GM13976 (cell line): Measurements from ENCODE around the gene C5orf58.

Source experiments
- DNase-seq: peaks from one replicate; pipeline ENCODE4 v3.0.0; 2012; ENCODE audit warnings: low spot score
- CTCF ChIP-seq: IDR thresholded peaks from 2 replicates; pipeline ENCODE4 v1.5.1; 2012; ENCODE audit warnings: borderline replicate concordance, mild to moderate bottlenecking; ENCODE audit not compliant: insufficient read depth; ENCODE audit errors: extremely low read depth, missing control alignments, control extremely low read depth
- in situ Hi-C: fragments of 300-500 bp; cut with MboI; formaldehyde crosslinking; loops from one replicate; pipeline ENCODE4 v1.12.0; 2022; ENCODE audit warnings: low sequenced_read_pairs, mixed read lengths, inconsistent platforms; ENCODE audit not compliant: unreplicated experiment

The C5orf58 gene

GRCh38 chr5:170206958-170207357, 25.8 kb upstream of the C5orf58 start:
- TF ChIP-seq CTCF: no peak
- in situ Hi-C loops: no loop called here
- DNase-seq: no peak

GRCh38 chr5:170211575-170212334, 21.0 kb upstream of the C5orf58 start:
- in situ Hi-C loops: no loop called here
- no peak for TF ChIP-seq CTCF
- DNase-seq: no peak

- DNase-seq: no peak
- peak; percentile 35 for TF ChIP-seq CTCF
- in situ Hi-C loops: no loop called here
Measured at GRCh38 chr5:170216257-170216864, 16.4 kb upstream of the C5orf58 start.

GRCh38 chr5:170217831-170218230, 15.0 kb upstream of the C5orf58 start:
- no peak for DNase-seq
- TF ChIP-seq CTCF: no peak
- in situ Hi-C loops: no loop called here

- DNase-seq: no peak
- in situ Hi-C loops: no loop called here
- TF ChIP-seq CTCF: no peak
Measured at GRCh38 chr5:170218726-170219125, 14.1 kb upstream of the C5orf58 start.

GRCh38 chr5:170219615-170220014, 13.2 kb upstream of the C5orf58 start:
- no peak for DNase-seq
- in situ Hi-C loops: loop anchor here (10.0 kb wide), 1 partner anchor 195 kb away; no protein-coding TSS in a partner anchor
- no peak for TF ChIP-seq CTCF

GRCh38 chr5:170220191-170220590, 12.6 kb upstream of the C5orf58 start:
- DNase-seq: no peak
- TF ChIP-seq CTCF: no peak
- in situ Hi-C loops: loop anchor here (10.0 kb wide), 1 partner anchor 195 kb away; no protein-coding TSS in a partner anchor
